ENCODE data around the gene ART4. TPM values are rescaled to one million over a fixed set of nuclear protein-coding genes. Genes with fewer than 3 reads are reported as not detected.

The ART4 gene
- total and polyA plus RNA-seq, 8 donors: 0.25 to 7.2 (median 0.57) TPM

- no peak within 1 kb of the TSS for H3K4me3 ChIP-seq
- ATAC-seq (no peak), DNase-seq (no peak), FAIRE-seq (no peak)
- WGBS, 2 donors: 79 to 83% methylated on average over 3 of the region's 3 CpGs
- H3K27ac ChIP-seq: no peak within 1 kb of the TSS
- intact Hi-C loops (cut with DNase I): no loop called here
- no peaks in the 10 kb centered on the region for H3K27me3 ChIP-seq
- TF ChIP-seq CTCF (IDR thresholded peaks at IDR 0.05): no peak
- no peaks in the 10 kb centered on the region for H3K36me3 ChIP-seq
- H3K4me1 ChIP-seq: peaks cover 0 to 6% (median 0%) of the 10 kb centered on the region in 3 donors
- no peaks in the 10 kb centered on the region for H3K9me3 ChIP-seq
Measured at GRCh38 chr12:14814014-14814413, 29.3 kb downstream of the ART4 start, which contains the start of gene SMCO3. Gene SMCO3, minus strand, starts transcription at chr12:14814182. Its CDS starts 7,502 bp downstream, at chr12:14806680.

- FAIRE-seq: no peak
- ATAC-seq: no peak
- Histone ChIP-seq H3K27ac (no peak overlapping the region), H3K4me1 (peaks cover 0 to 6% (median 0%) of the 10 kb centered on the region in 3 donors), H3K9me3 (no peaks in the 10 kb centered on the region), H3K36me3 (no peaks in the 10 kb centered on the region), H3K27me3 (no peaks in the 10 kb centered on the region), H3K4me3 (no peak overlapping the region)
- WGBS, 2 donors: 74 to 83% methylated on average over 2 of the region's 2 CpGs
- no peak for DNase-seq
- intact Hi-C loops (cut with DNase I): no loop called here
- no peak for TF ChIP-seq CTCF (IDR thresholded peaks at IDR 0.05)
Measured at GRCh38 chr12:14811486-14811885, 31.8 kb downstream of the ART4 start.

- WGBS, 2 donors: 83 to 88% methylated on average over 1 of the region's 1 CpG
- FAIRE-seq: no peak
Measured at GRCh38 chr12:14810953-14811483, 32.3 kb downstream of the ART4 start.

GRCh38 chr12:14810167-14810952 is 33.0 kb downstream of the ART4 start:
- peak in 2 of 4 donors; percentile 27 to 42 for ATAC-seq
- intact Hi-C loops (cut with DNase I): no loop called here

More at GRCh38 chr12:14810953-14811483, 32.3 kb downstream of the ART4 start:
- DNase-seq (peak in 3 of 6 donors; percentile 19 to 43 (median 36)), ATAC-seq (peak; percentile 60 to 95 (median 88))
- intact Hi-C loops (cut with DNase I): no loop called here
- Histone ChIP-seq H3K36me3 (no peaks in the 10 kb centered on the region), H3K4me3 (no peak overlapping the region), H3K4me1 (peaks cover 0 to 6% (median 0%) of the 10 kb centered on the region in 3 donors), H3K27me3 (no peaks in the 10 kb centered on the region), H3K27ac (no peak overlapping the region), H3K9me3 (no peaks in the 10 kb centered on the region)
- TF ChIP-seq CTCF (IDR thresholded peaks at IDR 0.05): peak in 1 of 4 donors; percentile 23

More at GRCh38 chr12:14810167-14810952, 33.0 kb downstream of the ART4 start:
- no peaks in the 10 kb centered on the region for H3K9me3 ChIP-seq
- H3K36me3 ChIP-seq: no peaks in the 10 kb centered on the region
- no peak overlapping the region for H3K27ac ChIP-seq
- no peak for DNase-seq
- TF ChIP-seq CTCF (IDR thresholded peaks at IDR 0.05): no peak
- WGBS, 2 donors: 65 to 69% methylated on average over 5 of the region's 5 CpGs
- peaks cover 0 to 6% (median 0%) of the 10 kb centered on the region in 3 donors for H3K4me1 ChIP-seq
- H3K4me3 ChIP-seq: no peak overlapping the region
- no peak for FAIRE-seq
- no peaks in the 10 kb centered on the region for H3K27me3 ChIP-seq

All from pancreas (tissue), 10 donors.